HG02610 (cell line): Measurements from ENCODE around the gene TMOD1.

Experiments
- ATAC-seq: cut with Tn5 transposase; IDR thresholded peaks from one replicate; pipeline ENCODE4 v1.9.1; 2021; ENCODE audit warnings: mild to moderate bottlenecking, moderate library complexity; ENCODE audit not compliant: unreplicated experiment

Gene TMOD1

DNA sequence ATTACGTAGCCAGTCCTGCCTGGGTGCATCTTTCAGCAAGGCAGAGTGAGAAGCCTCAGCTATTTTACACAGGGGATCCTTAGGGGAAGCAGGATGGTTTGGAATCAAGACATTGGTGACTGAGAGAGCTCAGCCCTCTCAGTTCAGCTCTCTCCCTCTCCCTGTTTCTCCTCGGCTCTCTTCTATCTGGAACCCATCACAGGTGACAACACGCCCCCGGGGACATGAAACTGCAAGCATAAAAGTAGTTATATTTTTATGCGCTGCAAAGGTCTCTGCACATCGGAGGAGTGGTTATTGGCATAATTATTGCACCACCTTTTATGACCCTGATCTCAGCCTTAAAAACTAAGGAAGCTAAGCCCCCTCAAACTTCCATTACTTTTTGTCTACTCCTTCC, 14.2 kb downstream of the TMOD1 start:
- no peak for ATAC-seq

DNA sequence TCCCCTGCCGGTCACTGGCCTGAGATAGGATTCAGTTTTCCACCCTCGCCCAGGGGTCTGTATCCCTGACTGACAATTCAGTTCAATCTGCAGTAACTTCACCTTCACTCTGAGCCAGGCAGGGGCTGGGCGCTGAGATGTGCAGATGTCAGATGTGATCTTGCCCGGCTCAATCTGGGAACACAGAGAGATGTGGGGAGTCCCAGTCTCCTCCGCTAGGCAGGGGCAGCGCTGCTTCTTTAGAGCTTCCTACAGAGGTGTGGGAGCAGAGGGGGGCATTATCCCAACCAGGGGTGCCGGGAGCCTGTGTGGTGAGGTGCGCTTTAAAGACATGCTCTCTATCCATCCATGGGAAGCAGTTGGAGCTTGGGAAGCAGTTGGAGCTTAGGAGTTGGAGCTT, 14.6 kb downstream of the TMOD1 start:
- no peak for ATAC-seq

DNA sequence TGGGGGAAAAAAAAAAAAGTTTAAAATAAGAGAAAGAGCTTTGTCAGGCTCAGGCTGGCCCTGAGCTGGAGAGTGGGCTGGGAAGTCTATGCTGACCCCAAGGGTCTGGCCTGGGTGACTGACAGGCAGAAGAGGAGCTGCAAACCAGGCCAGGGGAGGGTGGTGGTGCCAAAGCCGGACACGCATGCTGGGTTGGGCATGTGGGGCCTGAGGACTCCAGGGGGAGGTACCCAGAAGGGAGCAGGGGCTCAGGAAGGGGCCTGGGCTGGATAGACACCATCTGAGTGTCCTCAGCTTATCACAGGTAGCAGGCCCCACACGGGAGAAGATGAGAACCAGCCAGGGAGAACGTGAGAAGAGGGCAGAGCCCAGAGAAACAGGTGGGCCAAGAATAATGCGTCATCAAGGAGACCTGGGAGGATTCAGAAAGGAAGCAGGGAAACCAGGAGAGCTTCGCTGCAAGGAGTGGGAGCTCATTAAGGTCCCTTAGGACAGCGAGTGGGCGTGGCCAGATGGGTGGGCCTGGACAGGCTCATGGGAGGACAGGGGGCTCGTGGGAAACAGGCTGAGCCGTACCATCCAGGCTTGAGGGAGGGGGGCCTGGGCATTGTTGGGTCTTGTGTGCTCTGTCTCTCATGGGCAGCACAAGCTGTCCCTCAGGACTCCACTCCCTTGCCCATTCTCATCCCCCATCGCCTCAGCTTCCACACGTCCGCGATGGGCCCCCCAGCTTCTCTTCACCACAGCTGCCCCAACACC, 16.0 kb downstream of the TMOD1 start:
- no peak for ATAC-seq

DNA sequence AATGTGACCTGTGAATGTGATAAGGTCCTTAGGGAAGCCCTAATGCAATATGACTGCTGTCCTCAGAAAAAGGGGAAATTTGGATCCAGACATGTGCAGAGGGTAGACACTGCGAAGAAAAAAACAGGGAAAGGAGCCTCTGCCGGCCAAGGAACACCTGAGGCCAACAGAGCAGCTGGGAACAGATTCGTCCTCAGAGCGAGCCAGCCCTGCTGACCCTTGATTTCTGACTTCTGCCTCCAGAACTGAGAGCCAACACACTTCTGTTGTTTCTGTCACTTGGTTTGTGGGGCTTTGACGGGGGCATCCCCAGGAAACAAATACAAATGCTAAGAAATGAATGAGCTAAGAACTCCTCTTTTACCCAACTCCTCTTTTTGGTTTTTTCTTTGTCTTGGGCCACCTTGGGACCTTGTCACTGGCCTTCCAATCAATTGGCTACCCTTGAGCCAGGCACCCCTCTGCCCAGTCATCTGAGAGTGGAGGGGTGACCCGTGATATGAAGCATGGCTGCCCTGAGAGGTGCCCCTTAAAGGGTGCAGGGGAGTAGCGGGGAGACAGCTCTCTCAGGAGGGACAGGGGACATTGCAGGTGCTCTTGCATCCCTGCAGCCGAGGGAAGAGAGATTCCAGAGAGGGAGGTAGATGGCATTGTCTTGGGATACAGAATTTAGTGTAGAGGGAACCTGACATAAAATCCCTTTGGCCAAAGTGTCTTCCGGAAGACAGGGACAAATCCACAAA, 16.9 kb downstream of the TMOD1 start:
- no peak for ATAC-seq

DNA sequence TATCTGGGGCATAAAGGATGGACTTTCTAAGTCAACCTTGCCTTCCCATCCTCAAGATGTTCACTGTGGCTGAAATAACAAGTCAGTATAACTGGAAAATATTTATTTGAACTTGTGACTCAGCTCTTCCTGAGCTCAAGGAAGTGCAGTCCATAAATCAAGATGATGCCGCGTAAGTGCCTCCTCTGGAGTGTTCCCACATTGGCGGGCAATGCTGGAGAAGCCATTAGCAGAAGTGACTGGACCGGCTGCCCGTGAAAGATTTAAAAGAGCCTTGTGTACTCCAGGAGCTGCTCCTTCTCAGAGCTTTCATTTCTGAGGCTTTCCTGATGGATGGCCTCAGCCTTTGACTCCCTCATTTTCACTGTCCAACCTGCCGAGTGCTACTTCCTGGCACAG, 17.4 kb downstream of the TMOD1 start:
- ATAC-seq: no peak

DNA sequence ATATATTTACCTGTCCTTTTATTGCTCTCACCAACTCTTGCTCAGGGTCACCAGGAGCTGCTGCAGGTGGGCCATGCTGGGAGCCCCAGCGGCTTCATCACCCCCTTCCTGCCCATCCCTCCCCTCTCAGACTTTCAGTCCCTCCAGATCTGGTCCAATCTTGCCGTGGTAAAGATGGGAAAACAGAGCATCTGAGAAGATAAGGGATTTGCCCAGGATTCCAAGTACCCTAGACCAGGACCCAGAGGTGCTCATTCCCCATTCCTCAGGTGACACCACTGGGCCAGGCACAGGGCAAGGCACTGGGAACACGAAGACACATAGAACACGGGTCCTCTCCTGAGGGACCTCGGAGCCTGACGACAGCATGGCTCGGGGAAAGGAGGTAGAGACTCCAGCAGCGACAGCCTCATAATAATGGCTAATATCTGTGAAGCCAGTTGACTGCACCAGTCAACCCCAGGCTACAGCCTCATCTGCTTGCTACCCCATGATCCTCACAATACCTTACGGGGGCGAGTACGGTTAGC, 18.0 kb downstream of the TMOD1 start:
- ATAC-seq: no peak

DNA sequence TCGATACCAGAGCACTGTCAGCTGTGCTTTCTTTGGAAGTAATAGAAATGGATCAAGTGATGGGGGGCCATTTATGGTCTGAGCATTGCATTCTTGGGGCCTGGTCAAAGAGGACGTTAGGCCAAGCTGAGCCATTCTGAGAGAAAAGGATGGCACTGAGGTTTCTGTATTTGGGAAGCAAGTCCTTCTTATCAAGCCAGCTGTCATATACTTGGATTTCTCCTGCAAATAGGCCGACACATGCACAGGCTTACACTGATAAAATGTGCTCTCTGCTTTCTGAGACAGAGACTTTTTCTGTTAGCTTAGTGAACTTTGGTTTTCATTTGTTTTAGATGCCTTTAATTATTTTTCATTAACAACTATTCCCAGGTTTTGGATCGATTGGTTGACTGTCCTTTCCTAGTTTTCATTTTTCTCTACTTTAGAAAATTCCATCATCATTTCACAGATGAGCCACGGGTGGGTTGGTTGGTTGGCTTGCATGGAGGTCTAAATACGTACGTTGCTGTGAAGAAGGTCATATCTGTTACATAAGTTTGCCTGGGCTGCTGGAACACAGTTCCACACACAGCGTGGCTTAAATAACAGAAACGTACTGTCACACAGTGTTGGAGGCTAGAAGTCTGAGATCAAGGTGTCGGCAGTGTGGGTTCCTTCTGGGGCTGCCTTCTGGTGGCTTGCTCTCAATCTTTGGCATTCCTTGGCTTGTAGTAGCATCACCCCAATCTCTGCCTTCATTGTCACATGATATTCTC, 20.3 kb downstream of the TMOD1 start:
- ATAC-seq: no peak

DNA sequence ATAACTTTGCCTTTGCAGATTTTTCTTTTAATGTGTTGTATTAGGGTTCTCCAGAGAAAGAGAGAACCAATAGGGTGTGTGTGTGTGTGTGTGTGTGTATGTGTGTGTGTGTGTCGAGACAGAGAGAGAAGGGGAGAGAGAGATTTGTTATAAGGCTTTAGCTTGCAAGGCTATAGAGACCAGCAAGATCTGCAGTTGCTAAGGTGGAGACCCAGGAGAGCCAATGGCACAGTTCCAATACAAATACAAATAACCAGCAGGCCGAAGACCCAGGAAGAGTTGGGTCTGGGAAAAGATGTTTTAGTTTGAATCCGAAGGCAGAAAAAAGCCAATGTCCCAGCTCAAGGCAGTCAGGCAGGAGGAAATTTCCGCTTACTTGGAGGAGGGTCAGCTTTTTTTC, 23.0 kb downstream of the TMOD1 start:
- ATAC-seq: no peak

DNA sequence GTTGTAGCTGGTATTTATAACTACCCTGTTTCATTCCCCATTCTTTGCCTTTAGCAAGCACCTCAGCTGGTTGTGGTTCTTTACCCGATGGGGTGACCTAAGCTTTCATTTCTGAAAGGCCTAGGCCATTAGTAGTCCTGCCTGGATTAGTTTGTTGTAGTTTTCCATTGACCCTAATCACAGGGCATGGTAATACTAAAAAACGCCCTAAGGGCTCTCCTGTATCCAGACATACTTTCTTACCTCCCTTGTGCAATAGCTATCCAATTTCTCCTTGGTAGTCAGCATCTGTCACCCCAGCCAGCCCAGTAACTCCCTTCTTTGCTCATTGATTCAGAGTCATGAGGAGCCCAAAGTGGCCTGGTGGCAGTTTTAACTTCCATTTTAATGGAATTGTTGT, 24.0 kb downstream of the TMOD1 start:
- no peak for ATAC-seq

DNA sequence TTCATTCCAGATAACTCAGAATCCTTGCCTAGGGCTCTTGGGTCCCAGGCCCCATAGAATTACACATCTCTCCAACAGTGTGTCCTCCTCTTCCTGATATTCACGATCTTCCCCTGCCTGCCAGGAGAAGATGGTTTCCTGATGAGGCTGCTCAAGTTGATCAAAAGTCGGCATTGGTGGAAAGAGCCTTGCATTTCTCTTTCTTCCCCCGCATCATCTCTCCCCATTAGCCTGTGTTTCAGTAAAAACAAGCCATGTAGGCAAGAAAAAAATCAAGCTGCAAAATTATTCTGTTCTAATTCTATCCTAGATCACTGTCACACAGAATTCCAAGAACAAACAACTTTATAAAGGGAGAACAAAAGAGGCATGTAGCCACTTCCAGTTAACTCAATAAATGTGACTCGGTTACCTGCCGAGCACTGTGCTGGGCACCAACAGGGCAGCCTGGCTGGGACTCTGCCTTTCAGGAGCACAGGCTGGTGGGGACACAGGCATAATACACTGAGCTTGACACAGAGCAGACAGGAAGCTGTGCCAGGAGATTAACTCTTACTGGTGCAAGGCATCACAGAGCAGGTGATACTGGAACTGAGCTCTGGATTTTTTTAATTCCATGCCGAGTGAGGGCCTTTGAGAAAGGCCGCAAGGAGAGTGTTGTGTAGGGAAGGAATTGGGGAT, 25.6 kb downstream of the TMOD1 start:
- no peak for ATAC-seq

DNA sequence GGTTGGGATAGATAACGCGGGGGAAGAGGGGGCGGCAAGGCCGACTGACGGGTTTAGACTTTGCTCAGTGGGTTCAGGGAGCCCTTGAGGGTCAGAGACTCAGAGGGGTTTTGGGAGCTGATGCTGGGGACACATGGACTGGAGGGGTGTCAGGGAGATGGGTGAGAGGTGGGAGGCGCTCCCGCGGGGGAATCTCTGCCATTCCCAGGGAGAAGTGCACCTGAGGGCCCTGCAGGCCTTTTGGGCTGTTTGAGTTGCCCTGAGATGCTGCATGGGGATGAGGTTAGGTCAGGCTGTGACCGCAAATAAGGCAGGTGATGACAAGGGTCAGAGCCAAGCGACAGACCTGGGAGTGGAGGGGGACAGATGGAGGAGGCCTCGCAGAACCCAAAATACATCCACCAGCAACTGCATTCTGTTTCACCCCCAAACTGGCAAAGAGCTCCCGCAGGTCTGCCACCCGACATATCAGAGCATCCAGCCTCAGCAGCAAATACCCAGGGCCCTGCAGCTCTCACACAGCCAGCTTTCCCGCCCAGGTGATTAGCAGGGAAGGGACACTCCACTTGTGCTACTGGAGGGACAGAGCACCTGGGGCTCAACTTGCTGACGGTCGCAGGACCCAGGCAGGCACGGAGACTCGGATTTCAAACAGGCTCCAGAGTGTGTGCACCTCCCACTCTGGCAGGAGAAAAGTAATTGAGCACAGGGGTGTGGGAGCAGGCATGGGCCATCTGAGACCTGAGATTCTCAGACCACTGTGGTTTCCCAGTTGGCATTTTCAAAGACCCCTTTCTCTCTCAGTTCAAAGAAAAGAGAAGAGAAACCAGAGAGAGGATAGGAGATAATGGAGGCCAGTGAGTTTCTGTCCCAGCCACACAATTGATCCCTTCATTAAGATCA, 26.4 kb downstream of the TMOD1 start:
- ATAC-seq: no peak

DNA sequence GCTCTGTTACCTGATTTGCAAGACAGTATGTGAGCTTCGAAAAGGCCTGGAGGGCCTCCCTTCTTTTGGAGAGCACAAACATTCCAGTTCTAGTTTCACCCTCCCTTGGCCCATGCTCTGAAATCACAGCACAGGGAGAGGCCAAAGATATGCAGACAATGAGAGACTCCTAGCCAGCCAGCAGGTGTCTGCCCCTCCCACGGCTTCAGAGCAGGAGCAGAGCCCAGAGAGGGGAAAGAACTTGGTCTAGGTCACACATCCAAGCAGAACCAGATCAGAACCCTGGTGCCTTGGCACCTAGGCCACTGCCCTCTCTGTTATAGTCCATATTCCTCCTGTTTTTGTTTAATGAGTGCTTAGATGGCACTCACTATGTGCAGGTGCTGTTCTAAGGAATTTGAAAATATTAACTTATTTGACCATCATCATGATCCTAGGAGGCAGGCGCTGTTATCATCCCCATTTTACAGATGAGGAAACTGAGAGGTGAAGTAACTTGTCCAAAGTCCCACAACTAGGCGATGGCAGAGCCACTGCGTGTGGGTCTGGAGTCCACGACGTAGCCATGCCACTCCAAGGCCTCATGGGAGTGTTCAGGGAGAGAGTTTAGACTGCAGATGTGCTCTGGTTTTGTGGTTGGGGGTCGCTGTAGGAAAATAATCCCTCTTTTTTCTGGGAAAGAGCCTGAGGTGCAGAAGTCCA, 27.2 kb downstream of the TMOD1 start:
- no peak for ATAC-seq

DNA sequence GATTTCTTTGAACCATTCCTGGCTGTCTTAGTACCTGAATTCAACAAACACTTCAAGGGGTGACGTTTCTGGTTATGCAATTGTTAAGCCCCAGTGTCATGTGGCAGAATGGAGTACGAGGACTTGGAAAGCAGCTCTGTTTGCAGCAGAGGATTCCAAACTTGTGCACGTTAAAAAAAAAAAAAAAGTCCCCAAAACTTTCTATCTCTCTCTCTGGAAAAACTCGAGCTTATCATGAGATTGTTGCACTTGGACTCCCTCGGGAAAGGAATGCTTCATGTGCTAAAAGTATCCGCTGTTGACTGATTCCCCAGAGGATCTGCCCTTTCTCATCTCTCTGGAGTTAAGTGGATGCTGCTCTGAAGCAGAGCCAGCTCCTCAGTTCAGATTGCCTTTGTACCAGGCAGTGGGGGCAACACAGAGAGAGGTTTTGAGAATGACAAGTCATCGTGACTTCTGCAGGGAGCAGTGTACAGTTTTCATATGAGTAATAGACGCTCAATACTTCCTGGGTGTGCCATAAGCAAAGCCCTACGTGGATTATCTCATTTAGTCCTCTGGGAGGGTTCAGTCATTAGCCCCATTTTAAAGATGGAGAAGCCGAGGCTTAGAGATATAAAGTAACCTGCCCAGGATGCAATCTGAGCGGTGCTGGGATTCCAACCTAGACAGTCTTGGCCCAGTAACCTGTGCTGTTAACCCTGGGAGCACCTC, 28.1 kb downstream of the TMOD1 start:
- ATAC-seq: peak; percentile 82

DNA sequence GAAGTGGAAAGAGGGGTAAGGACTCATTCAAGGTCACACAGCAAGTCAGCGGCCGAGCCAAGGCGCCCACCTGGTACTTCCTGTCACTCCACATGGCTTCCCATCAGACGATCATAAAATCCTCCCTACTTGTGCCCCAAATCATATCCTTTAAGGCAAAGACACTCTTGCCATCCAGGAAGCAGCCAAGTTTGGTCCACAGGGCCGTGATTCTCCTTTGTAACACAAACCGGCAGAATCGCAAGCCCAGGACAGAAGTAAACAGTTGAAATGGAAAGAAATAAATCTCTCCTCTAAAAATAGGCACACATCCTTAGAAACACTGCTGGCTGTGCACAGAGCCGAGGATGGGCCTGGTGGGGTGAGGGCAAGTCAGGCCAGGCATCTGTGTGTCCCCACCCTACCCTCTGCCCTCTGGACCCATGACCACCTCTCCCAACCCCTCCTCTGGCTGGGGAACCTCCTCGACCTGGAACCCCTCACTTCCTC, 30.5 kb downstream of the TMOD1 start:
- no peak for ATAC-seq

DNA sequence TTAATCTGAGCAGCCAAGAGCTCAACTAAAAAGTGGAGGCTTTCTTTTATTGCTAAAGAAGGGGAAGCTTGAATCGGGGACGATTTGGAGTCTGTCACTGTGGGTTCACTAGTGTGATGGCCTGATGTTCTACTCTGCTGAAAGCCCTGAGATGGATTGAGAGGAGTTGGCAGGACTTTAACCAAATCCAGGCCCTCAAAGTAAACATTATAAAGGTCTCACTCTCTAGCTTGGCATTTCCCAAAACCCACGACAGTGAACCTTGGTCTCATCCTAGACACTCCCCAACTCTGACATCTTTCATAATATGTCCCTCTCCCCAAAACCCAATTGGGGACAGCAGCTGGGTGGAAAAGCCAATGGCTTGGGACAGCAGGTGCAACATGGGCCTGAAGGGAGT, 32.7 kb downstream of the TMOD1 start:
- no peak for ATAC-seq

DNA sequence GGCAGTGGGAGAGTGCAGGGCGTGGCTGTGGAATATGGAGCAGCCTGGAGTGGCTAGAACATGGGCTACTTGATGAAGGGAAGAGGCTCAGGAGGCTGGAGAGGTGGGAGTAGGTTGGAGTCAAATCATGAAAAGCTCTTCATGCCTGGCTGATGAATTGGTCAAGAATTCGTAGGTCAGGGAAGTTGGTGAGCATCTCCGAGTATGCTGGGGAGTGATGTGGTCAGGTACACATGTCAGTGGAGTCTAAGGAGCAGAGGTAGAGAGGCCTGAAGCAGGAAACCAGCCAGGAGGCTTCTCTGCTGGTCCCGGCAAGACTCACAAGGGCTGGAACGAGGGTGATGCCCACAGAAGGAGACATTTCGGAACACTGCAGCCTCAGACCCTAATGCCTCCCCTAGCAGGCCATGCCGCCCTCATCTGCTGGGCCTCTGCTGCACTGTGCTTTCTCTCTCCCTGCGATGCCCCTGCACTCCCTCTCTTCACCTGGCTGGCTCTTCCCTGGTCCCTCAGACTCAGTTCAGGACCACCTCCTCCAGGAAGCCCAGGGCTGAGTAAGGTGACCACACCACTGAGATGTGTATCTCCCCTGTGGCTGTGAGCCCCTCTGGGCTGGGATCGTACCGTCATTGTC, 33.6 kb downstream of the TMOD1 start:
- ATAC-seq: no peak

DNA sequence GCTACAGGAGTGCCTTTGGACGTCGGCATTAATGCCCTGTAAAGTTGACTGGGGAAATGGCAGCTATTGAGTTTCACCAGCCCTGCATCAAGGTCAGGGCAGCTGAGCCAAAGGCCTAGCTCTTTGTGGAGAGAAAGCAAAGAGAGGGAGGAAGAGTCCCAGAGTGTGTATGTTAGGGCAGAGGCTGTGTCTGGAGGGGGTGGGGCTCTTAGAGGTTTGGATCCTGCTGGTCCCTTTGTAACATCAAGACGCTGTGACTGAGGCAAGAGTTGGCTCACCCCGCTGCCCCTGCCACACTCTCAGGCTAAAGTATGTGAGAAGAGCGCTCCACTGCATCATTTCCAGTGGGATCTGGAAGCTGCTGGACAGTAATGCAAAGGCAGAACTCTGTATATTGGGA, 34.3 kb downstream of the TMOD1 start:
- ATAC-seq: no peak

DNA sequence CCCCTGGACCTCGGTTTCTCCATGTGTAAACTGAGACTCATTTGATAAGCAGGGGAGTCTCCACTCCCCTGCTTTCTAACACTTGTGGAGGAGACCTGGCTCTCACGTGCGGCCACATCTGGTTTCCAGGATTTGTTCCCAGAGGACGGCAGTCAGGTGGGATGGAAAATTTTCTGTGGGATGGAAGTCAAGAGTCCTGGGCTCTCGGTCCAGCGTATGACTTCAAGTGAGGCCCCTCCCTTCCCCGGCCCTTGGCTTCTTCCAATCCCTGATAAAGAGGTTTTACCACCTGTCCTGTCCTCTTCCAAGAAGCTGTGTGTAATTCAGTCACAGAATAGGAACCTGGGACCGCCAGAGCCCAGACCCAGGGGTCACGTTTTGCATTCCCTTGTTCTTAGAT, 35.0 kb downstream of the TMOD1 start:
- no peak for ATAC-seq
